Spleen (tissue), 11 donors: Measurements from ENCODE around the gene TIAM1. TPM values are rescaled to one million over a fixed set of nuclear protein-coding genes. Genes with fewer than 3 reads are reported as not detected.
A peak's percentile ranks its signal among the peaks of the same experiment; 100 is the strongest.

Experiments used
- DNase-seq: peaks from one replicate; pipeline ENCODE4 v3.0.0-alpha.2; 2020
- H3K27ac ChIP-seq, 8 donors: fragments of 200-600 bp; sonication (generic) in 7 of 8; 1 replicate in 4 of 8; 2 replicates in 4 of 8; pipeline versions ENCODE4 v1.5.0 to v1.8.0; 2016 to 2021; ENCODE audit warnings: inconsistent platforms in 4 of 8, mild to moderate bottlenecking in 4 of 8, moderate library complexity in 1 of 8
- H3K27me3 ChIP-seq, 7 donors: fragments of 200-600 bp; sonication (generic) in 6 of 7; replicated peaks in 1 of 7; 1 replicate in 4 of 7; 2 replicates in 3 of 7; pipeline versions ENCODE4 v1.5.0 to v1.8.0; 2016 to 2021; ENCODE audit warnings: inconsistent platforms in 3 of 7, mild to moderate bottlenecking in 1 of 7
- H3K36me3 ChIP-seq, 6 donors: fragments of 200-600 bp; sonication (generic) in 5 of 6; 1 replicate in 4 of 6; 2 replicates in 2 of 6; pipeline versions ENCODE4 v1.5.0 to v1.8.0; 2016 to 2021; ENCODE audit warnings: inconsistent platforms in 2 of 6
- H3K4me1 ChIP-seq, 6 donors: fragments of 200-600 bp; sonication (generic) in 5 of 6; 1 replicate in 3 of 6; 2 replicates in 3 of 6; pipeline versions ENCODE4 v1.5.0 to v1.8.0; 2016 to 2021; ENCODE audit warnings: inconsistent platforms in 3 of 6
- H3K4me3 ChIP-seq, 8 donors: fragments of 200-600 bp; sonication (generic) in 7 of 8; 1 replicate in 4 of 8; 2 replicates in 4 of 8; pipeline versions ENCODE4 v1.5.0 to v1.8.0; 2016 to 2021; ENCODE audit warnings: inconsistent platforms in 4 of 8, mild to moderate bottlenecking in 4 of 8, moderate library complexity in 2 of 8
- H3K9me3 ChIP-seq, 8 donors: fragments of 200-600 bp; sonication (generic) in 7 of 8; 1 replicate in 4 of 8; 2 replicates in 4 of 8; pipeline versions ENCODE4 v1.5.0 to v1.8.0; 2016 to 2021; ENCODE audit warnings: inconsistent platforms in 4 of 8
- CTCF ChIP-seq, 11 experiments: fragments of 200-600 bp in 7 of 11; fragments of 450-650 bp in 4 of 11; sonication (generic) in 4 of 11; IDR thresholded peaks in 8 of 11; conservative IDR thresholded peaks in 3 of 11; 1 replicate in 7 of 11; 2 replicates in 4 of 11; pipeline versions ENCODE4 v1.4.0 to v1.8.0; 2016 to 2021; ENCODE audit warnings: antibody characterized with exemption in 11 of 11, inconsistent platforms in 4 of 11, mild to moderate bottlenecking in 1 of 11
- POLR2A ChIP-seq, 3 donors: fragments of 450-650 bp; IDR thresholded peaks; one replicate each; pipeline ENCODE4 v1.5.1; 2017; ENCODE audit warnings: antibody characterized with exemption in 3 of 3, mild to moderate bottlenecking in 1 of 3
- POLR2AphosphoS5 ChIP-seq, 3 donors: sonication (generic); formaldehyde crosslinking; IDR thresholded peaks; one replicate each; pipeline ENCODE4 v1.5.1; 2017; ENCODE audit warnings: antibody characterized with exemption in 3 of 3
- WGBS, 5 donors: extraction: QIAGEN DNeasy Blood & Tissue Kit in 3 of 5; methylation state at CpG; one replicate each; pipeline versions ENCODE4 v1.1.5 to v1.1.7; 2013 to 2018; 5-methylcytosine and 5-hydroxymethylcytosine counted together
- intact Hi-C: fragments of 100-400 bp; cut with DNase I; formaldehyde crosslinking; loops from one replicate; pipeline ENCODE4 v1.15.0; 2023; ENCODE audit warnings: low total_unique reads
- polyA plus RNA-seq, 3 donors: library from polyadenylated mRNA; stranded (reverse); fragments of 200-250 nt; gene quantifications; one replicate each; pipeline ENCODE4 v1.2.1, GENCODE V29; 2013
- total RNA-seq, 7 donors: library from RNA; depleted of rRNA in 3 of 7; stranded (reverse); fragments of >200 nt in 3 of 7; fragmentation: NEBNext Ultra II Directional in 4 of 7; extraction: Animal tissue kit (Norgen Biotek cat#: 25700) in 4 of 7; gene quantifications; one replicate each; pipeline versions ENCODE4 v1.1.0 to v1.2.1, GENCODE V29; 2016 to 2021
- donor health status: healthy with polysubstance abuse.
- donor health status: DM: no; HTN: no; CAD: no; lungs with moderate emphysema.
- donor health status: DM: no; HTN: no; CAD: no.
- donor health status: Bipolar disorder and iron deficiency.
- donor health status: healthy.
- donor health status: DM: no; HTN: no; CAD: no.
- donor health status: DM: yes; HTN: yes; CAD: no.

Gene TIAM1
- total and polyA plus RNA-seq, 10 donors = 1.9 to 35.0 (median 18.4) TPM

- Histone ChIP-seq H3K9me3 (no peaks in the 10 kb centered on the region), H3K4me1 (peaks cover 0 to 5% (median 0%) of the 10 kb centered on the region in 6 donors), H3K27ac (no peak overlapping the region), H3K4me3 (no peak overlapping the region), H3K27me3 (peaks cover 0 to 4% (median 0%) of the 10 kb centered on the region in 7 donors), H3K36me3 (no peaks in the 10 kb centered on the region)
- intact Hi-C loops = no loop called here
- WGBS, 5 donors = 26 to 58% (median 46%) methylated on average over 1 of the region's 1 CpG
- TF ChIP-seq POLR2A (IDR thresholded peaks at IDR 0.05) (no peak), POLR2AphosphoS5 (IDR thresholded peaks at IDR 0.05) (no peak), CTCF (IDR thresholded peaks at IDR 0.05 in 8 of 11, conservative IDR thresholded peaks at IDR 0.05 in 3 of 11) (no peak)
- DNase-seq = no peak
These were observed 206.1 kb downstream of the TIAM1 start for GRCh38 chr21:31137960-31138359.

GRCh38 chr21:31136891-31137290 lies 207.2 kb downstream of the TIAM1 start:
- 41 to 58% (median 54%) methylated on average over 12 of the region's 12 CpGs for WGBS, 5 donors
- Histone ChIP-seq H3K4me3 (no peak overlapping the region), H3K4me1 (peaks cover 0 to 15% (median 6%) of the 10 kb centered on the region in 6 donors), H3K27ac (no peak overlapping the region), H3K27me3 (peaks cover 0 to 4% (median 0%) of the 10 kb centered on the region in 7 donors), H3K36me3 (no peaks in the 10 kb centered on the region), H3K9me3 (no peaks in the 10 kb centered on the region)
- DNase-seq = no peak
- intact Hi-C loops = no loop called here
- TF ChIP-seq POLR2A (IDR thresholded peaks at IDR 0.05) = no peak
- no peak for TF ChIP-seq POLR2AphosphoS5 (IDR thresholded peaks at IDR 0.05)
- no peak for TF ChIP-seq CTCF (IDR thresholded peaks at IDR 0.05 in 8 of 11, conservative IDR thresholded peaks at IDR 0.05 in 3 of 11)

- H3K9me3 ChIP-seq = no peaks in the 10 kb centered on the region
- TF ChIP-seq CTCF (IDR thresholded peaks at IDR 0.05 in 8 of 11, conservative IDR thresholded peaks at IDR 0.05 in 3 of 11) (no peak), POLR2A (IDR thresholded peaks at IDR 0.05) (no peak), POLR2AphosphoS5 (IDR thresholded peaks at IDR 0.05) (no peak)
- H3K4me3 ChIP-seq = no peak overlapping the region
- intact Hi-C loops = no loop called here
- DNase-seq = no peak
- H3K27ac ChIP-seq = no peak overlapping the region
- H3K27me3 ChIP-seq = peaks cover 0 to 4% (median 0%) of the 10 kb centered on the region in 7 donors
- H3K4me1 ChIP-seq = peaks cover 0 to 15% (median 6%) of the 10 kb centered on the region in 6 donors
- H3K36me3 ChIP-seq = peaks cover 0 to under 1% (median 0%) of the 10 kb centered on the region in 6 donors
- WGBS, 5 donors = 82 to 92% (median 83%) methylated on average over 12 of the region's 12 CpGs
These were observed 208.4 kb downstream of the TIAM1 start for GRCh38 chr21:31135531-31136184.

GRCh38 chr21:31133243-31133830 lies 210.7 kb downstream of the TIAM1 start:
- H3K36me3 ChIP-seq = peaks cover 0 to 8% (median 0%) of the 10 kb centered on the region in 6 donors
- H3K4me1 ChIP-seq = peaks cover 0 to 15% (median 6%) of the 10 kb centered on the region in 6 donors
- TF ChIP-seq CTCF (IDR thresholded peaks at IDR 0.05 in 8 of 11, conservative IDR thresholded peaks at IDR 0.05 in 3 of 11) = no peak
- TF ChIP-seq POLR2AphosphoS5 (IDR thresholded peaks at IDR 0.05) = no peak
- TF ChIP-seq POLR2A (IDR thresholded peaks at IDR 0.05) = no peak
- peak overlapping the region in 1 of 8 donors; percentile 15 for H3K27ac ChIP-seq
- H3K4me3 ChIP-seq = no peak overlapping the region
- peaks cover 0 to 4% (median 0%) of the 10 kb centered on the region in 7 donors for H3K27me3 ChIP-seq
- no peak for DNase-seq
- 61 to 81% (median 72%) methylated on average over 7 of the region's 7 CpGs for WGBS, 5 donors
- intact Hi-C loops = no loop called here
- H3K9me3 ChIP-seq = no peaks in the 10 kb centered on the region
